ENCODE results near the gene PP2D1. TPM values are rescaled to one million over a fixed set of nuclear protein-coding genes. Genes with fewer than 3 reads are reported as not detected.

The PP2D1 gene
- total and polyA plus RNA-seq, 2 donors: not detected

GRCh38 chr3:19945969-19946831 is 65.9 kb downstream of the PP2D1 start:
- Histone ChIP-seq H3K9me3 (ENCODE audit: control insufficient read depth in 2 of 2, insufficient read depth in 1 of 2, low read length in 1 of 2) (no peaks in the 10 kb centered on the region), H3K4me1 (ENCODE audit: control insufficient read depth in 2 of 2, insufficient read depth in 2 of 2, low read length in 2 of 2) (peaks cover 3 to 13% of the 10 kb centered on the region in 2 donors), H3K36me3 (ENCODE audit: control insufficient read depth in 2 of 2, insufficient read depth in 2 of 2, low read length in 1 of 2) (peaks cover 0 to 5% of the 10 kb centered on the region in 2 donors), H3K4me3 (ENCODE audit: low read length in 2 of 2) (peak overlapping the region; percentile 87 to 94), H3K27me3 (ENCODE audit: control insufficient read depth in 2 of 2, insufficient read depth in 1 of 2, low read length in 1 of 2) (no peaks in the 10 kb centered on the region), H3K27ac (ENCODE audit: low read depth in 1 of 2, low read length in 1 of 2) (peak overlapping the region; percentile 92 to 96)
- 54% methylated on average over 26 of the region's 26 CpGs for WGBS
- peak in 1 of 9 donors; percentile 2 for DNase-seq (ENCODE audit: low read depth in 6 of 9, low spot score in 9 of 9)

DNA sequence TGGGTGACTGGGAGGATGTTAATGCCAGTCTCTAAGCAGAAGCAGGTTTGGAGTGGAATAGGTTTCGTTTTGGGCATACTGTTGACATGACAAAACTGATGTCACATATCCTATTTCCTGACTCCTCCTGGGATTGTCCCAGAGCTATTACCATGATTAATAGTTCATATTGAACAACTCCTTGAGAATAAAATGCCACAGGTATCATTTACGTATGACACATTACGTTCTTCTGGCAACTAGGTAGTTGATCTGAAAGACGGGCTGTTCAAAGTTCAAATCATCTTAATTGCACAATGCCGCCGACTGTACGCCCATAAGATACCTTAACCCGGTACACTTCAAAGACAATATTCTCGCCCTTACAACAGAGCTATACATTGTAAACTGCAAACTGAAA is 66.5 kb downstream of the PP2D1 start:
- Histone ChIP-seq H3K27ac (ENCODE audit: low read depth in 1 of 2, low read length in 1 of 2) (no peak overlapping the region), H3K36me3 (ENCODE audit: control insufficient read depth in 2 of 2, insufficient read depth in 2 of 2, low read length in 1 of 2) (peaks cover 0 to 2% of the 10 kb centered on the region in 2 donors), H3K4me1 (ENCODE audit: control insufficient read depth in 2 of 2, insufficient read depth in 2 of 2, low read length in 2 of 2) (peaks cover 3 to 13% of the 10 kb centered on the region in 2 donors), H3K27me3 (ENCODE audit: control insufficient read depth in 2 of 2, insufficient read depth in 1 of 2, low read length in 1 of 2) (no peaks in the 10 kb centered on the region), H3K4me3 (ENCODE audit: low read length in 2 of 2) (no peak overlapping the region), H3K9me3 (ENCODE audit: control insufficient read depth in 2 of 2, insufficient read depth in 1 of 2, low read length in 1 of 2) (no peaks in the 10 kb centered on the region)
- no peak for DNase-seq (ENCODE audit: low read depth in 6 of 9, low spot score in 9 of 9)
- 98% methylated on average over 9 of the region's 9 CpGs for WGBS

GRCh38 chr3:19940643-19941042 is 71.4 kb downstream of the PP2D1 start:
- DNase-seq (ENCODE audit: low read depth in 6 of 9, low spot score in 9 of 9): no peak
- Histone ChIP-seq H3K27me3 (ENCODE audit: control insufficient read depth in 2 of 2, insufficient read depth in 1 of 2, low read length in 1 of 2) (no peaks in the 10 kb centered on the region), H3K9me3 (ENCODE audit: control insufficient read depth in 2 of 2, insufficient read depth in 1 of 2, low read length in 1 of 2) (no peaks in the 10 kb centered on the region), H3K4me3 (ENCODE audit: low read length in 2 of 2) (no peak overlapping the region), H3K36me3 (ENCODE audit: control insufficient read depth in 2 of 2, insufficient read depth in 2 of 2, low read length in 1 of 2) (no peaks in the 10 kb centered on the region), H3K4me1 (ENCODE audit: control insufficient read depth in 2 of 2, insufficient read depth in 2 of 2, low read length in 2 of 2) (no peaks in the 10 kb centered on the region), H3K27ac (ENCODE audit: low read depth in 1 of 2, low read length in 1 of 2) (no peak overlapping the region)
- WGBS: 95% methylated on average over 1 of the region's 1 CpG

DNA sequence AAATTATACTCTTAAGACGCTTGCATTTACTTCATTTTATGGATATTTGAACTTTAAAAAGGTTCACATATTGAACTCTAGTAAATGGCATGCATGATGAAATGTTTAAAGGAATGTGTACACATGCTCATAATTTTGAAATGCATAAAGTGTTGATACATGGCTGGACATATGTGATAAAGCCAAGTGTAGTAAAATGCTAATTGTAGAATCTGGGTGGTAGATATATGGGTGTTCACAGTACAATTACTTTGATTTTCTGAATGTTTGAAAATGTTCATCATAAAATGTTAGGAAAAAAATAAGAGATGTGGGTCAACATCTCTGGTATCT is 73.8 kb downstream of the PP2D1 start:
- no peaks in the 10 kb centered on the region for H3K9me3 ChIP-seq (ENCODE audit: control insufficient read depth in 2 of 2, insufficient read depth in 1 of 2, low read length in 1 of 2)
- H3K27ac ChIP-seq (ENCODE audit: low read depth in 1 of 2, low read length in 1 of 2): no peak overlapping the region
- H3K4me3 ChIP-seq (ENCODE audit: low read length in 2 of 2): no peak overlapping the region
- H3K4me1 ChIP-seq (ENCODE audit: control insufficient read depth in 2 of 2, insufficient read depth in 2 of 2, low read length in 2 of 2): no peaks in the 10 kb centered on the region
- no peak for DNase-seq (ENCODE audit: low read depth in 6 of 9, low spot score in 9 of 9)
- no peaks in the 10 kb centered on the region for H3K36me3 ChIP-seq (ENCODE audit: control insufficient read depth in 2 of 2, insufficient read depth in 2 of 2, low read length in 1 of 2)
- H3K27me3 ChIP-seq (ENCODE audit: control insufficient read depth in 2 of 2, insufficient read depth in 1 of 2, low read length in 1 of 2): no peaks in the 10 kb centered on the region
- WGBS: 95% methylated on average over 1 of the region's 1 CpG

DNA sequence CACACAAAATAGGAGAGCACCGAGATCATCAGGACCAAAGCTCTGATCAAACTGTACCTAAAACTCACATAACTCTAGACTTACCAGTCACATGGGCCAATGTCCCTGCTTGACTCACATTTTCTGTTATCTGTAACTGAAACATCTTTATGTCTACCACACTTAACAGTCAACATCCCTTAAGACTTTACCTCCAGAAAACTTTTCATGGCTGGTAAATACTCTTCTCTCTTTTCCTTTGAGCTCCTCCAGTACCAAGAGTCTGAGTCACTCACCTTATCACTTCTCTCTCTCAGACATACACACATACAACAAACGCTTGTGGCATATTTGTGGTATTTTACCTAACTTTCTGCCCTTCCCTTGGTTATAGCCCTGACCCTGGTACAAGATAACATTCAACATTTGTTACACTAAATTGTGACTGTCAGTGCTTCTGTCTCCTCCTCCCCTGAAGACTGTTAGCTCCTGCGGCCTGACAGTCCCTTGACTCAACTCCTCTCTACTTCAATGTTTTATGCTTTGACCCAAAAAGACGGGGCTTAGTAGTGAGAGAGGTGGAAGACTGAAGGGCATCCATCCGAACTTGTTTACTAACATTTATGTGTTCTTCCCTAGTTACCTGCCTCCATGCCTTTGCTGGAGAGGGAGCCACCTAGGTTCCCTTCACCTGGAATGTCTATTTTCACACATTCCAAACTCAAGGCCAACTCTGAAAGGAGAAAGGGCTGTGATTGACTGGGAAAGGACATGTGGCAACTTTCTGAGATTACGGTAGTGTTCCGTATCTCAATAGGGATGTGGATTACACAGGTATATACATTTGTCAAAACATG is 74.4 kb downstream of the PP2D1 start:
- Histone ChIP-seq H3K27ac (ENCODE audit: low read depth in 1 of 2, low read length in 1 of 2) (no peak overlapping the region), H3K4me1 (ENCODE audit: control insufficient read depth in 2 of 2, insufficient read depth in 2 of 2, low read length in 2 of 2) (no peaks in the 10 kb centered on the region), H3K27me3 (ENCODE audit: control insufficient read depth in 2 of 2, insufficient read depth in 1 of 2, low read length in 1 of 2) (no peaks in the 10 kb centered on the region), H3K36me3 (ENCODE audit: control insufficient read depth in 2 of 2, insufficient read depth in 2 of 2, low read length in 1 of 2) (no peaks in the 10 kb centered on the region), H3K4me3 (ENCODE audit: low read length in 2 of 2) (no peak overlapping the region), H3K9me3 (ENCODE audit: control insufficient read depth in 2 of 2, insufficient read depth in 1 of 2, low read length in 1 of 2) (no peaks in the 10 kb centered on the region)
- WGBS: 79% methylated on average over 7 of the region's 7 CpGs
- DNase-seq (ENCODE audit: low read depth in 6 of 9, low spot score in 9 of 9): no peak

Other genes with a start within 250 kb of the PP2D1 start
- 0.94 TPM for gene EFHB, start 78.0 kb downstream of the PP2D1 start, total RNA-seq
- 2.3 TPM for gene EFHB, start 78.0 kb downstream of the PP2D1 start, polyA plus RNA-seq
- 30.6 TPM for gene RAB5A, start 65.2 kb downstream of the PP2D1 start, total RNA-seq
- gene RAB5A, start 65.2 kb downstream of the PP2D1 start, polyA plus RNA-seq: 51.8 TPM
- gene KAT2B, start 28.2 kb upstream of the PP2D1 start, total RNA-seq: 17.2 TPM
- gene KAT2B, start 28.2 kb upstream of the PP2D1 start, polyA plus RNA-seq: 38.4 TPM
- gene SGO1, start 173.9 kb upstream of the PP2D1 start, total RNA-seq: 11.1 TPM
- gene SGO1, start 173.9 kb upstream of the PP2D1 start, polyA plus RNA-seq: 3.0 TPM